GM12891 (cell line): ENCODE results near the gene LRRC59.
"Not testable (repeated sequence)": the region's sequence is repeated elsewhere in the genome, so short reads cannot be mapped to it uniquely, and the experiment has no call there.

Experiments
- DNase-seq: peaks from one replicate; pipeline ENCODE4 v3.0.0; 2011; ENCODE audit warnings: low spot score; ENCODE audit not compliant: insufficient read length
- FAIRE-seq: peaks from 2 replicates; lab custom pipeline; 2011; peaks lifted over from hg19 to GRCh38; lab: Jason Lieb, UNC
- PAX5 ChIP-seq: IDR thresholded peaks from 2 replicates; pipeline ENCODE4 v1.6.1; 2011; ENCODE audit warnings: low read length, moderate library complexity, mild to moderate bottlenecking; ENCODE audit not compliant: insufficient read depth, severe bottlenecking
- POLR2A ChIP-seq: IDR thresholded peaks from 2 replicates; pipeline ENCODE4 v1.6.1; 2011; ENCODE audit warnings: low read depth, low read length, control low read depth
- POLR2AphosphoS5 ChIP-seq: IDR thresholded peaks from 2 replicates; pipeline ENCODE4 v1.6.1; 2011; ENCODE audit warnings: low read depth, low read length, control low read depth
- POU2F2 ChIP-seq: IDR thresholded peaks from 2 replicates; pipeline ENCODE4 v1.6.1; 2011; ENCODE audit warnings: low read depth, mild to moderate bottlenecking, control low read depth, low read length, moderate library complexity
- SPI1 ChIP-seq: IDR thresholded peaks from 2 replicates; pipeline ENCODE4 v1.6.1; 2011; ENCODE audit warnings: low read depth, low read length, control low read depth
- TAF1 ChIP-seq: IDR thresholded peaks from 2 replicates; pipeline ENCODE4 v1.6.1; 2011; ENCODE audit warnings: low read depth, low read length, control low read depth

Gene LRRC59

DNA sequence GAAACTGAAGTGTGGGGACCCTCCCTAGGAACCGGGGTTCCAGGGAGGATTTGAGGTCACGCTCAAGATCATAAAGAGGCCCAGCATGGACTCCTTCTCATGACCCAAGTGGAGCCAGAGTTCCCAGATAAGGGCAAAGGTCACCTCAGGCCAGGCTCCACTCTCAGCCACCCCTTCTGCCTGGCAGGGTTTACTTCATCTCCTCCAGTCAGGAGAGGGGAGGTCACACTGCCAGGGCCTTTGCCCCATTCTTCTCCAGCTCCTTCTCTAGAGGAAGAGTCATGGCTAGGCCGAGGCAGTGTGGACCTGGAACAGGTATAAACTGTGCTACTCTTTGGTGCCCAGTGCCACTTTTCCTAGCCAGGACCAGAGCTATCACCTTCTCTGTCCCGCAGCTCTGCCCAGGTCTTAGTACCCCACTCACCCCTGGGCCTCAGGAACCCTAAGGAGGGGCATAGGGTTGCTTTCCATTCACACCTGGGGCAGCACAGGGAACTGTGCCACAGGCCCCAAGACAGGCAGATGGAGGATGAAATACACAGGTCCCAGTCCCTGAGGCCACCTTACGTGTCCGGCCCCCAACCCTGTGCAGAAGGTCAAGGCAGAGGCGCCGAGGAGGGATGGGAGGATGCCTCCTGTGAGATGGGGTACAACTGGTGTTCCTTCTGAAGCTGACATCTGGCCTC lies 27.8 kb upstream of the LRRC59 start:
- FAIRE-seq: no peak

DNA sequence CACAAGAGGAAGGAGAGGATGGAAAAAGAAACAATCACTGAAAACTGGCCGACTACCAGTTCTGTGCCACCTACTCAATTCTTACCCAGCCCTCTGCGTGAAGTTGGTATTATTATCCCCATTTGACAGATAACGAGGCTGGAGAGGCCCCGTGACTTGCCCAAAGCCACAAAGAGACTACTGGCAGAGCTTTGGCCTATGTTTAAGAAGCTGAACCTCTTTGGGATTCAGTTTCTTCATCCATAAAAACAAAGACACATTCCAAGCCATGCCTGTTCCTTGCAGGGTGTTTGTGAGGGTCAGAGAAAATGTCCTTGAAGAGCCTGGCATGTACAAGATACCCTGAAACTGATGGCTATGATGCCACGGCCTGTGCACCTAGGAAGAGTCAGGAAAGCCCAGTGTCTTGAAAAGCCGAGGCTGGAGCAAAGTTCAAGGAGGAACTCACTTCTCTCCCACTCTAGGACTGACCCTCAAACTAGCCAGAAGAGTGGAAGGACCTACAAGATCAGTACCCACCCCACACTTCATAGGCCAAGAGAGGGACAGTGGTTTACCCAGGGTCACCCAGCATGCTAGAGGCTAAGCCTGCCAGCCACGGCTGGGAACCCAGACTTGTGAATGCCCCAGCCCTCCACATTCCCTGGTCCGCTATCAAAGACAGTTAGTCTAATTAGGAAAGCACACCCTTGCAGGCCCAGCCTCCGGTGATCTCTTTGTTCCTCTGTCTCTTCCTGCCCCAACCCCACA lies 27.1 kb upstream of the LRRC59 start:
- TF ChIP-seq POLR2A (no peak), POU2F2 (no peak), POLR2AphosphoS5 (no peak)
- DNase-seq: no peak
- FAIRE-seq: no peak

More for the DNA sequence above, 27.8 kb upstream of the LRRC59 start:
- TF ChIP-seq POU2F2 (no peak), POLR2A (no peak), TAF1 (no peak), PAX5 (no peak), POLR2AphosphoS5 (no peak), SPI1 (no peak)
- DNase-seq: no peak

DNA sequence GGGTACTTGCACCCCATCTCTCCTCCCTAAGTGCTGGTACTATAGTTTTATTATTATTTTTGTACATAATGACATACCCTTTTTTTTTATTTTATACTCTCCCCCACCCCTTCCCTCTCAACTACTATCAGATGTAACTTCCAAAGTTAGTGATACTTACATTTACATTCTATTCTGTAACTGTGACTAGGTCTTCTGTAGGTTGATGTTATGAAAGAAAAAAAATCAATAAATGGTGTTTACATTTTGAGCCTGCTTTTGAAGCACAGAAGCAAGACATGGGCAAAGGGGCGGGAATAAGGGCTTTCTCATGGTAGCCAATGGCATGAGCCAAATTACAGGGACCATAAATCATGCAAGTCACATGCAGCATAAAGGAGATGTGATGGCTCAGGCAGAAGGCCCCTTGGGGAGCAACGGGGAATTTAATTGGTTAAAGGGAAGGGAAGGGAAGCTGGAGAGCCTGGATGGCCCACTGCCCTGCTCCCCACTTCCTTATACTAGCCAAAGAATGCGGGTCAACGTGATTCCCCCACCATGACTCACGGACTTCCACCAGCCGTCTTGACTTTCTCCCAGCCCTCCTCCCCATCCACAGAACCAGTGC lies 26.3 kb upstream of the LRRC59 start:
- FAIRE-seq (no peak), DNase-seq (no peak)
- no peak for TF ChIP-seq POLR2A

DNA sequence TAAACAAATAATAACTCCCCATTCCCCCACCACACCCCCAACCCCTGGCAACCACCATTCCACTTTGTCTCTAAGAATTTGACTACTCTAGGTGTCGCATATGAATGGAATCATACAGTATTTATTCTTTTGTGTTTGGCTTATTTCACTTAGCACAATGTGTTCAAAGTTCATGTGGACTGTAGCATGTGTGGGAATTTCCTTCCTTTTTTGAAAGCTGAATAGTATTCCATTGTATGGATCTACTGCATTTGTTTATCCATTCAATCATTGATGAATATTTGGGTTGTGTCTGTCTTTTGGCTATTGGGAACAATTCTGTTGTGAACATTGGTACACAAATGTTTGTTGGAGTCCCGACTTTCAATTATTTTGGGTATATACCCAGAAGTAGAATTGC lies 25.4 kb upstream of the LRRC59 start:
- TF ChIP-seq POLR2AphosphoS5 (no peak), SPI1 (no peak), TAF1 (no peak), POLR2A (no peak), POU2F2 (no peak), PAX5 (no peak)
- DNase-seq: no peak
- FAIRE-seq: no peak

DNA sequence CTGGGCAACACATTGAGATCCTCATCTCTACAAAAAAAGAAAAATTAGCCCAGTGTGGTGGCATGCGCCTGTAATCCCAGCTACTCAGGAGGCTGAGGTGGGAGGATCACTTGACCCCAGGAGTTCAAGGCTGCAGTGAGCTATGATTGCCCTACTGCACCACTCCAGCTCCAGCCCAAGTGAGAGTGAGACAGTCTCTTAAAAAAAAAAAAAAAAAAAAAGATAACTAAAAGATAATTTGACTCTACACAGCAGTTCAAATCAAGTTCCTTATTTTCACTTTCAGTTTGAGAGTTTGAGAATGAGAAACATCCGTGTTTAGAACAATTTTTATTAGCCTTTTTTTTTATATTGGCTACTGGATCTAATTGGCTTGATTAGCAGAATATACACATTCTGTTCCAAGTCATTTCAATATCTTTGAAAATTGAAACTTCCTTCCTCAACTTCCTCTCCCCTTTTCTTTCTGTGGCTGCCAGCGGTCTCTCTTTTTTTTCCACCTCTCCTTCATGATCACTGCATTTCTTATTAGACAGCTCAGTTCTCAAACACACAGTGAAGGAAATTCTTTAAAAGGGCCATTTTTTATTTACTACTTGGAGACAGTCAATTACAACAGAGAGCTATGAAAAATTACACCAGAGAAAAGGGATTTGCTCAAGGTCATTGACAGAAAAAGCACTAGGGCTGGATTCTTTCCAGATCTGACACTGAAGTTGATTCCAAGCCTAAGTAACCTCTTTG lies 24.2 kb upstream of the LRRC59 start:
- no peak for DNase-seq
- TF ChIP-seq PAX5: no peak
- no peak for TF ChIP-seq TAF1
- TF ChIP-seq POU2F2: no peak
- TF ChIP-seq POLR2A: no peak
- no peak for TF ChIP-seq POLR2AphosphoS5
- TF ChIP-seq SPI1: no peak
- FAIRE-seq: no peak

DNA sequence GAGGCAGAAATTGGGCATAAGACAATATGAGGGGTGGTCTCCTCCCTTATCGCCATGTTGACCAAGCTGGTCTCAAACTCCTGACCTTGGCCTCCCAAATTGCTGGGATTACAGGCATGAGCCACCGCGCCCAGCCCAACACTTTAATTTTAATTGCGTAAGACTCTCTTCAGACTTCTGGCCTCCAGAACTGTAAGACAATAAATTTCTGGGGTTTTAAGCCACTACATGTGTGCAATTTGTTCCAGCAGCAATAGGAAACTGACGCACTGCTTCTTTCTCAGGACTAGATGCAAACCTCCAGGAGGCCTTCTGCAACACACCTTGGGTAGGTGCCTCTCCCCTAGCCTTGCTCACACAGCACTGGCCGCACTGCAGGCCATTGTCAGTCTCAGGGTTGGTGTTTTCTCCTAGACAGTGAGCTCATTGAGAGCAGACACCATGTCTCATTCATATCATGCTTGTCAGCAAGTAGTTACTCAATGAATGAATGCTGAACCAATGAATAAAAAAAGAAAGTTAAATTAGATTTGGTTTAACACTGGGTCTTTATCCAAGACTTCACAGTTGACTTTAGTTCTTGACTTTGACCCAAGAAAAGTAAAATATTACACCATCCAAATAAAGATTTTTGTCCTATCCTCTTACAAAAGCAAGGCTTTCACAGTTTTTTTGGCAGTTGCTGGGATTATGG lies 23.2 kb upstream of the LRRC59 start:
- DNase-seq: no peak
- no peak for FAIRE-seq

DNA sequence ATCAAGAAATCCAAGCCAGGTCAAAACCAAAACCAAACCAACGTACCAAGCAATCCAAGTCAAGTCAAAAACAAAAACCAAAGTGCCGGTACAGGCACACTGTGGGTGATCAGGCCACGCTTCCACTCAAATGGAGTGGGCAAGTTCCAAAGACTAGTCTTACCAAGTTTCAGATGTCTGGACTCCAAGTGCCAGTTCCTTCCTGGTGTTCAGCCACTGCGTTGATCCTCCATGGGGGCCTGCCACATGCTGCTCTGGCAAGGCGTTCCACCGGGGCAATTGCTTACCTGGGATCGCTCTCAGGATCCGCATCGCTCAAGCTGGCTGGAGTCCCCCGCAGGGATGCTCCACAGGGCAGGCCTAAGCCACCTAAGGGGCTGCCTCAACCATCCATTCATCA lies 22.3 kb upstream of the LRRC59 start:
- DNase-seq, FAIRE-seq: not testable (repeated sequence)

More for the DNA sequence above, 23.2 kb upstream of the LRRC59 start:
- TF ChIP-seq SPI1 (no peak), POU2F2 (no peak), PAX5 (no peak), POLR2AphosphoS5 (no peak), TAF1 (no peak), POLR2A (no peak)

DNA sequence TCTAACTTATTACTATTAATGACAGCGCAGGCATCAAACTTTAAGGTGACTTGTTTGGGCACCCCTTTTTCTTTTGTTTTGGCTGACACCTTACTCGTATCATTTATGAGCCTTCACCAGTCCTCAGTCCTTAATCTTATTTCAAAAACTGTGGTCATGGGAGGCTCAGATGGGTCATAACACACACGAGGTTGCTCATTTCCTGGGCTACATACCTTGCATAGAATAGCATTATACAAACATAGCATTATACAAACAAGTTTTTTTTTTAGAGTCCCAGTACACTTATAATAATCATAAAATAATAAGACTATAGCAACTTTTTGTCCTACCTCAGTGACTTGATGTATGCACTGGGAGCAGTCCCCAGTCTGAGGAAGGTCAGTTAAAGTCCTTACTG lies 17.5 kb upstream of the LRRC59 start:
- FAIRE-seq (no peak), DNase-seq (no peak)
- TF ChIP-seq SPI1 (no peak), TAF1 (no peak), POLR2A (no peak), POLR2AphosphoS5 (no peak), POU2F2 (no peak), PAX5 (no peak)

DNA sequence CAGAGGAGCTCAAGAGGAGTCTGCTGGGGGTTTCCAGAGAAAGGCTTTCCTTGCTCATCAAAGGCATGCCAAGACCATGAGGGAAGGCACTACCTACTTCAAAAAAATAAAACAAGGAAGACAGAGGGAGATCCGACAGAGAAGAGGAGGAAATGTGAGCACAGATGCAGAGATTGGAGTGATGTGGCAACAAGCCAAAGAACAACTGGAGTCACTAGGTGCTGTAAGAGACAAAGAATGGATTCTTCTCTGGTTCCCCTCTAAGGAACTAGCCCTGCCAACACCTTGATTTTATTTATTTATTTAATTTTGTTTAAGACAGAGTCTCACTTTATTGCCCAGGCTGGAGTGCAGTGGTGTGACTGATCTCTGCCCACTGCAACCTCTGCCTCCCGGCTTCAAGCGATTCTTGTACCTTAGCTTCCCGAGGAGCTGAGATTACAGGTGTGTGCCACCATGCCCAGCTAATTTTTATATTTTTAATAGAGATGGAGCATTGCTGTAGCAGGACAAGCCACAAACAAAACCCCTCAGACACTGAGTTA lies 14.9 kb upstream of the LRRC59 start:
- DNase-seq: no peak
- TF ChIP-seq POU2F2: no peak
- no peak for TF ChIP-seq SPI1
- TF ChIP-seq POLR2A: no peak
- TF ChIP-seq POLR2AphosphoS5: no peak
- TF ChIP-seq PAX5: no peak
- no peak for TF ChIP-seq TAF1
- no peak for FAIRE-seq
